Liver (tissue), 3 donors: ENCODE measurements around the gene TGM2.

Source experiments
- EGR1 ChIP-seq, 2 donors: IDR thresholded peaks; 2 replicates each; pipeline ENCODE4 v1.6.1; 2016 to 2018; ENCODE audit warnings: antibody characterized with exemption in 2 of 2, low read depth in 2 of 2
- FOXA1 ChIP-seq: IDR thresholded peaks from 2 replicates; pipeline ENCODE4 v1.6.1; 2016; ENCODE audit warnings: antibody characterized with exemption
- GABPA ChIP-seq, 2 donors: IDR thresholded peaks in 1 of 2; conservative IDR thresholded peaks in 1 of 2; 2 replicates each; pipeline ENCODE4 v1.6.1; 2016; ENCODE audit warnings: antibody characterized with exemption in 2 of 2, mild to moderate bottlenecking in 1 of 2, moderate library complexity in 1 of 2
- HNF4G ChIP-seq: IDR thresholded peaks from 2 replicates; pipeline ENCODE4 v1.6.1; 2016; ENCODE audit warnings: antibody characterized with exemption
- JUND ChIP-seq, 2 donors: IDR thresholded peaks; 2 replicates each; pipeline ENCODE4 v1.6.1; 2016; ENCODE audit warnings: antibody characterized with exemption in 2 of 2
- MAX ChIP-seq: IDR thresholded peaks from 2 replicates; pipeline ENCODE4 v1.6.1; 2016; ENCODE audit warnings: antibody characterized with exemption
- RAD21 ChIP-seq, 2 donors: IDR thresholded peaks; 2 replicates each; pipeline ENCODE4 v1.6.1; 2016; ENCODE audit warnings: antibody characterized with exemption in 2 of 2, mild to moderate bottlenecking in 2 of 2
- RXRA ChIP-seq, 2 donors: IDR thresholded peaks; 2 replicates each; pipeline ENCODE4 v1.6.1; 2017 to 2018; ENCODE audit warnings: antibody characterized with exemption in 2 of 2, mild to moderate bottlenecking in 1 of 2
- SP1 ChIP-seq: IDR thresholded peaks from 2 replicates; pipeline ENCODE4 v1.6.1; 2018; ENCODE audit warnings: antibody characterized with exemption, mild to moderate bottlenecking
- TAF1 ChIP-seq: conservative IDR thresholded peaks from 2 replicates; pipeline ENCODE4 v1.6.1; 2016; ENCODE audit warnings: antibody characterized with exemption, mild to moderate bottlenecking
- YY1 ChIP-seq: IDR thresholded peaks from 2 replicates; pipeline ENCODE4 v1.6.1; 2016; ENCODE audit warnings: antibody characterized with exemption, mild to moderate bottlenecking
- TF ChIP-seq, protein P1 (sequence below): fragments of 150-350 bp; IDR thresholded peaks from 2 replicates; pipeline ENCODE4 v1.5.1; 2017; ENCODE audit warnings: improper control_type of control experiment, low read depth, low read length; ENCODE audit not compliant: missing input control
- TF ChIP-seq, protein P2 (sequence below): IDR thresholded peaks from 2 replicates; pipeline ENCODE4 v1.6.1; 2016; ENCODE audit warnings: antibody characterized with exemption
- donor health status: healthy.
- donor health status: healthy.

- TF ChIP-seq, protein P1, sequence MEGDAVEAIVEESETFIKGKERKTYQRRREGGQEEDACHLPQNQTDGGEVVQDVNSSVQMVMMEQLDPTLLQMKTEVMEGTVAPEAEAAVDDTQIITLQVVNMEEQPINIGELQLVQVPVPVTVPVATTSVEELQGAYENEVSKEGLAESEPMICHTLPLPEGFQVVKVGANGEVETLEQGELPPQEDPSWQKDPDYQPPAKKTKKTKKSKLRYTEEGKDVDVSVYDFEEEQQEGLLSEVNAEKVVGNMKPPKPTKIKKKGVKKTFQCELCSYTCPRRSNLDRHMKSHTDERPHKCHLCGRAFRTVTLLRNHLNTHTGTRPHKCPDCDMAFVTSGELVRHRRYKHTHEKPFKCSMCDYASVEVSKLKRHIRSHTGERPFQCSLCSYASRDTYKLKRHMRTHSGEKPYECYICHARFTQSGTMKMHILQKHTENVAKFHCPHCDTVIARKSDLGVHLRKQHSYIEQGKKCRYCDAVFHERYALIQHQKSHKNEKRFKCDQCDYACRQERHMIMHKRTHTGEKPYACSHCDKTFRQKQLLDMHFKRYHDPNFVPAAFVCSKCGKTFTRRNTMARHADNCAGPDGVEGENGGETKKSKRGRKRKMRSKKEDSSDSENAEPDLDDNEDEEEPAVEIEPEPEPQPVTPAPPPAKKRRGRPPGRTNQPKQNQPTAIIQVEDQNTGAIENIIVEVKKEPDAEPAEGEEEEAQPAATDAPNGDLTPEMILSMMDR: no peak
- TF ChIP-seq SP1: no peak
- no peak for TF ChIP-seq GABPA (IDR thresholded peaks at IDR 0.05 in 1 of 2, conservative IDR thresholded peaks at IDR 0.05 in 1 of 2)
- TF ChIP-seq EGR1 (IDR thresholded peaks at IDR 0.05; ENCODE audit: low read depth in 2 of 2): no peak
- TF ChIP-seq, protein P2, sequence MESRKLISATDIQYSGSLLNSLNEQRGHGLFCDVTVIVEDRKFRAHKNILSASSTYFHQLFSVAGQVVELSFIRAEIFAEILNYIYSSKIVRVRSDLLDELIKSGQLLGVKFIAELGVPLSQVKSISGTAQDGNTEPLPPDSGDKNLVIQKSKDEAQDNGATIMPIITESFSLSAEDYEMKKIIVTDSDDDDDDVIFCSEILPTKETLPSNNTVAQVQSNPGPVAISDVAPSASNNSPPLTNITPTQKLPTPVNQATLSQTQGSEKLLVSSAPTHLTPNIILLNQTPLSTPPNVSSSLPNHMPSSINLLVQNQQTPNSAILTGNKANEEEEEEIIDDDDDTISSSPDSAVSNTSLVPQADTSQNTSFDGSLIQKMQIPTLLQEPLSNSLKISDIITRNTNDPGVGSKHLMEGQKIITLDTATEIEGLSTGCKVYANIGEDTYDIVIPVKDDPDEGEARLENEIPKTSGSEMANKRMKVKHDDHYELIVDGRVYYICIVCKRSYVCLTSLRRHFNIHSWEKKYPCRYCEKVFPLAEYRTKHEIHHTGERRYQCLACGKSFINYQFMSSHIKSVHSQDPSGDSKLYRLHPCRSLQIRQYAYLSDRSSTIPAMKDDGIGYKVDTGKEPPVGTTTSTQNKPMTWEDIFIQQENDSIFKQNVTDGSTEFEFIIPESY: no peak
- TF ChIP-seq RAD21 (IDR thresholded peaks at IDR 0.05): no peak
- no peak for TF ChIP-seq FOXA1
- no peak for TF ChIP-seq RXRA (IDR thresholded peaks at IDR 0.05)
- TF ChIP-seq TAF1: no peak
- TF ChIP-seq JUND (IDR thresholded peaks at IDR 0.05): no peak
- TF ChIP-seq HNF4G: no peak
- TF ChIP-seq MAX: no peak
- no peak for TF ChIP-seq YY1
Measured at GRCh38 chr20:38175304-38176180, 10.5 kb upstream of the TGM2 start.
